RWPE1 (cell line): ENCODE results near the gene RALGPS1.

Experiments
- CTCF ChIA-PET: fragments of 350-600 bp; sonication (Branson Sonifier 250); formaldehyde crosslinking; extraction: SDS; loops from one replicate; lab custom pipeline; 2021; lab: Yijun Ruan, JAX
- POLR2A ChIA-PET: fragments of 400-600 bp; formaldehyde crosslinking; extraction: SDS; loops from one replicate; lab custom pipeline; 2020; ENCODE audit warnings: antibody characterized with exemption; ENCODE audit not compliant: low non-redundant PET; lab: Yijun Ruan, JAX
- DNase-seq: peaks from one replicate; pipeline ENCODE4 v3.0.0; 2012; ENCODE audit warnings: low spot score
- H3K27ac ChIP-seq: fragments of 450-650 bp; 2 replicates; pipeline ENCODE4 v1.5.1; 2017
- CTCF ChIP-seq: fragments of 450-650 bp; conservative IDR thresholded peaks from 2 replicates; pipeline ENCODE4 v1.5.1; 2017; ENCODE audit warnings: low read depth, mild to moderate bottlenecking

RALGPS1 gene

DNA sequence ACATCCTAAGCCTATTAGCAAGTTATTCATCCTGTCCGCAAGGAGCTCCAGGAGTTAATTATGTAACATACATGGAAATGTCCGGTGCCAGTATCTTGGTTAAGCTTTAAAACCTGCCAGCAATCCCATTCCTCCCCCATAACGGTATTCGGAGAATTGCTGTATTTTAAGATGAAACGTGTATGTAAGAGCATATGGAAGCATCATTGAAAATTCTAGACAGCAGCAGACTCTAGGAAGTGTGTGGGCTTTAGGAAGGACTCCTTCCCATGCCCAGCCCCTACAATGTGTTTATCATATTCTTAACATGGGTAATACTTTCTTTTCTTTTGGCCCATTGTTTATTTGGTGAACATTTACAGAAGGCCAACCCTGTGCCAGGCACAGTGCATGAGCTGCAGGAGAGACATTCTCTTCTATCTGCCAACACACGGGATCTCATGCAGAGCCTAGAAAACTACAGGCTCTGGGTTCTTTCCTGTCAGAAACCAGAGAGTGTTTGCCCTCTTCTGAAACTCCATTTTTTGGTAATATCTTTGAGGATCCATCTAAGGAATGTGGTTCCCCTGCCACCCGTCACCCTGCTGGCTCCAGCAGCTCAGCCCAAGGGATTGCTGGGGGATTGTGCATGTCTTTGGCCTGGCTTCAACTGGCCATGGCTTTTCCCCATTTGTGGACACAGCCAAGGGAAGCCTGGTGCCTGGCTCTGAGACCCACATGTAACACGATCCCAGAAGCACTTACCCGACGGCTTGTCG is 192.8 kb downstream of the RALGPS1 start:
- ChIA-PET POLR2A (no interaction called here), CTCF (no interaction called here)
- no peak for TF ChIP-seq CTCF
- no peak overlapping the region for H3K27ac ChIP-seq
- no peak for DNase-seq

DNA sequence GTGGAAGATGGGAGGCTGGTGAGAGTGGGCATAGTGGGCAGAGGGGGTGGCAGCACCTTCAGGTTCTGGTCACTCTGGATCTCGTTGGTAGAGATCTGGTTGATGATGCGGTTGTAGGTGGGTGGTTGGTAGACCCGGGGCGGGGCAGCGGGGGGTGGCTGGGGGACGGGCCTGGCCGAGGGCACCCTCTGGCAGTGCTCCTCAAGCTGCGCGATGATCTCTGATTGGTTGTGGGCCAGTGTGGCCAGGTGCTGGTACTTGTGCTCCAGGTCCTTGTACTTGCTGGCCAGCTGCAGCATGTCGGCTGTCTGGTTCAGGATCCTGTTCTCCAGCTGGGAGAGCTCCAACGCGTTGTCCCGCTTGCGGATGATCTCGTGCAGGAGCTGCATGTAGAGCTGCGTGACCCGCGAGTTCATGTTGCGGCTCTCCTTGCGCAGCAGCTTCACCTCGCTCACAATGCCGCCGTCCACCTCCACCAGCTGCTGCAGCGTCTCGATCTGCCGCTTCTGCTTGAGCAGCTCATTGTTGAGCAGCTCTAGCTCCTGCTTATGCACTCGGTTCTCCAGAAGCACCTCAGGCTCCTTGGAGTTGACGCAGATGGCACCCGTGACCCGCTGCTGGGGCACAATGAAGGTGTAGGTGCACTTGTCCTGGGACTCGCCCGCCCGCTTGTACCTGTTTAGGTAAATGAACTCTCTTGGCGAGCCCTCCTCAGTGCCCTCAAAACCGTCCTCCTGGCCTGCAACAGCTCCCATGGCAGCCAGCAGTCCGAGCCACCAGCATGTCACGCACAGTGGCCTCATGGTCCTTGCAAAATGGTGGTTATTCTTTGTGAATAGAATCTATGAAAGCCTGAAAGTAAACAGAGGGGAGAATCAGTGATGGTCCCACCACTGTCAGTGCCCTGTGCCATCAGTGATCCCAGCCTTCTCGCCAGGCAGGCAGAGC is 193.6 kb downstream of the RALGPS1 start:
- ChIA-PET CTCF (no interaction called here), POLR2A (no interaction called here)
- no peak for TF ChIP-seq CTCF
- H3K27ac ChIP-seq, result no peak overlapping the region
- no peak for DNase-seq

DNA sequence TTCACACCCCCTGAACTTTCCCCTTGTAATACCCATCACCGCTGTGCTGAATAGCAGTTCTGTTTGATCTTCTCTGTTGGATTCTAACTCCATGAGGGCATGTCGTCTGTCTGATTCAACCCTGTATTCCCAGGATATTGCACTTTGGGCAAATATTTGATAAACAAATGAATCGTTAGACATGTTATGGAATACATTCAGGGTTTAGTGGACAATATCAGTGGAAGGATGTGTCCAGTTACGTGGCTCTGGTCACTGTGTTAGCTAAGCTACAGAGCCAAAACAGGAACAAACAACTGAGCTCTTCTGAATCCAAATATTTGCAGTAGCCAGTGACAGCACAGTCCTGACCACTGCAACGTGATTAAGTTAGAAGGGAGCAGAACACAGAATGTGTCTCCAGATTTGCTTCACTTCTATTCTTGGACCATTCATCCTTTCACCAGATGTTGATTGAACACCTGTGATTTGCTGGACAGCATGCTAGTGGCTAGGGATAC is 194.7 kb downstream of the RALGPS1 start:
- ChIA-PET POLR2A (no interaction called here), CTCF (no interaction called here)
- no peak overlapping the region for H3K27ac ChIP-seq
- DNase-seq, result no peak
- no peak for TF ChIP-seq CTCF

- peak; percentile 43 for DNase-seq
- TF ChIP-seq CTCF, result no peak
- ChIA-PET POLR2A (no interaction called here), CTCF (interaction anchor here (0.7 kb wide), 1 partner anchor 147 kb away, joined by 3 read pairs; no protein-coding TSS in a partner anchor)
- H3K27ac ChIP-seq, result peak overlapping the region; percentile 10
Measured at GRCh38 chr9:127112056-127112455, 197.5 kb downstream of the RALGPS1 start.

- ChIA-PET POLR2A (no interaction called here), CTCF (interaction anchor here (0.6 kb wide), 1 partner anchor 88 kb away, joined by 3 read pairs; no protein-coding TSS in a partner anchor)
- TF ChIP-seq CTCF, result no peak
- peak; percentile 41 for DNase-seq
- H3K27ac ChIP-seq, result no peak overlapping the region
Measured at GRCh38 chr9:127112735-127113161, 198.2 kb downstream of the RALGPS1 start.

DNA sequence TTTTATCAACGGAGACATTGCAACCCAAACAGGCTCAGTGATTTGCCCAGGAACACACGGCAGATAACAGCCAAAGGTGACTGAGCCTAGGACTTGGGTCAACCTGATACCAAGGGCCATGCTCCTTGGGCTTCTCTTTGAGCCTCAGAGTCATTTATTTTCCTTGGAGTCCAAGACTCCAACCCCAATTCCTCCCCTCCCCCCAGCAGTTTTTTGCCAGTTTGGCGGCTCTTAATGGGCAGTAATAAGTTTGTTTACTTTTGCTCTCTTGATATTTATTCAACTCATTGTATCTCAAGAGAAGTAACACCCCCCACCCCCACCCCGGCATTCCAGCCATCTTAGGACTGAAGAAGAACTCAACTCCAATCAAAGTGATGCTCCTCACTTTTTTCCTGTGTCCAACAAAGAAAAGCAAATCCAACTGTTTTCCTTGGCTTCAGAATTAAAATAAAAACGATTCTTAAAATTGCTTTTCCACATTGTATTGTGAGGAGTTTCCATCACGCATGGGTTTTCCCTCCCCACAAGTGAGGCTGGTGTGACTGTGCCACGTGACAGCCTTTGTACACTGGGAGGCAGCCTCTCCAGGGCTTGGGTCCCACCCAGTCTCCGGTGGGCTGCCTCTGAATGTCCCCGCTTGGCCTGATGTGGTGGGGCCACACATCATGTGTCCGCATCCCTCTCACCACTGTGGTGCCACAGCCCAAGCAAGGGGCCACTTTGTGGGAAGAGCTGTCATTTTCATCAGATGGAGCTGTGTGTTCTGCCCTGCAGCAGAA is 198.8 kb downstream of the RALGPS1 start:
- no peak for TF ChIP-seq CTCF
- CTCF ChIA-PET, result interaction anchor here (0.6 kb wide), 1 partner anchor 87 kb away, joined by 3 read pairs; no protein-coding TSS in a partner anchor
- POLR2A ChIA-PET, result no interaction called here
- H3K27ac ChIP-seq, result no peak overlapping the region
- DNase-seq, result no peak
